Fibroblast of lung (primary cell): ENCODE data around the gene METAP2. TPM values are rescaled to one million over a fixed set of nuclear protein-coding genes. Genes with fewer than 3 reads are reported as not detected.
A peak's percentile ranks its signal among the peaks of the same experiment; 100 is the strongest.

ENCODE experiments used
- DNase-seq, 2 donors: peaks; one replicate each; pipeline versions ENCODE4 v3.0.0 to v3.0.0-alpha.2; 2010; ENCODE audit warnings: low read depth in 2 of 2
- H2AFZ ChIP-seq: 2 replicates; pipeline ENCODE4 v1.5.1; 2012; ENCODE audit warnings: low read length, control low read depth, inconsistent platforms
- H3K27ac ChIP-seq: 2 replicates; pipeline ENCODE4 v1.5.1; 2011; ENCODE audit warnings: low read length, control low read depth; ENCODE audit not compliant: insufficient read depth
- H3K27me3 ChIP-seq: 2 replicates; pipeline ENCODE4 v1.5.1; 2011; ENCODE audit warnings: mild to moderate bottlenecking, low read length; ENCODE audit not compliant: control insufficient read depth, insufficient read depth
- H3K36me3 ChIP-seq: 2 replicates; pipeline ENCODE4 v1.5.1; 2011; ENCODE audit warnings: low read length; ENCODE audit not compliant: control insufficient read depth, insufficient read depth
- H3K4me1 ChIP-seq: 2 replicates; pipeline ENCODE4 v1.5.1; 2011; ENCODE audit warnings: low read length; ENCODE audit not compliant: control insufficient read depth, insufficient read depth; ENCODE audit errors: extremely low read depth
- H3K4me2 ChIP-seq: 2 replicates; pipeline ENCODE4 v1.5.1; 2011; ENCODE audit warnings: low read length, control low read depth; ENCODE audit not compliant: insufficient read depth; ENCODE audit errors: extremely low read depth
- H3K4me3 ChIP-seq, 4 experiments: fragments of 200-600 bp in 1 of 4; sonication (generic) in 1 of 4; replicated peaks in 1 of 4; 2 replicates each; pipeline ENCODE4 v1.5.1; 2011 to 2016; ENCODE audit warnings: low read length in 4 of 4, low read depth in 3 of 4, mild to moderate bottlenecking in 3 of 4, control low read depth in 2 of 4, inconsistent platforms in 1 of 4, mixed read lengths in 1 of 4; ENCODE audit not compliant: insufficient read depth in 1 of 4; ENCODE audit errors: control extremely low read depth in 1 of 4
- H3K79me2 ChIP-seq: 2 replicates; pipeline ENCODE4 v1.5.1; 2012; ENCODE audit warnings: mild to moderate bottlenecking, low read length, inconsistent platforms; ENCODE audit not compliant: control insufficient read depth, insufficient read depth
- H3K9ac ChIP-seq: 2 replicates; pipeline ENCODE4 v1.5.1; 2011; ENCODE audit warnings: mild to moderate bottlenecking, low read length, control low read depth; ENCODE audit not compliant: insufficient read depth
- H3K9me3 ChIP-seq: 2 replicates; pipeline ENCODE4 v1.5.1; 2012; ENCODE audit warnings: low read depth, low read length; ENCODE audit not compliant: control insufficient read depth, insufficient read depth
- H4K20me1 ChIP-seq: 2 replicates; pipeline ENCODE4 v1.5.1; 2011; ENCODE audit warnings: low read length; ENCODE audit not compliant: control insufficient read depth, insufficient read depth; ENCODE audit errors: extremely low read depth
- EZH2 ChIP-seq: IDR thresholded peaks from 2 replicates; pipeline ENCODE4 v1.5.1; 2012; ENCODE audit warnings: low read length, control low read depth, mild to moderate bottlenecking; ENCODE audit errors: missing control alignments
- polyA plus RNA-seq, 2 donors: library from polyadenylated mRNA; depleted of rRNA in 1 of 2; stranded (reverse) in 1 of 2; unstranded in 1 of 2; fragments of >200 nt; gene quantifications; 2 replicates each; pipeline ENCODE4 v1.2.1, GENCODE V29; 2011 to 2012; ENCODE audit warnings: missing spikeins in 1 of 2
- total RNA-seq: library from RNA; depleted of rRNA; stranded (reverse); fragments of >200 nt; gene quantifications from 2 replicates; pipeline ENCODE4 v1.2.1, GENCODE V29; 2014
- TF ChIP-seq, protein P1 (sequence below), 2 donors: IDR thresholded peaks in 1 of 2; conservative IDR thresholded peaks in 1 of 2; 1 replicate in 1 of 2; 2 replicates in 1 of 2; pipeline ENCODE4 v1.5.1; 2011 to 2012; ENCODE audit warnings: low read length in 2 of 2, control low read depth in 1 of 2, inconsistent platforms in 1 of 2, low read depth in 1 of 2, mild to moderate bottlenecking in 1 of 2

METAP2 gene
- total and polyA plus RNA-seq, 2 donors (not counting 1 experiment from before 2014, with no cell fraction given): 78.9 to 113 TPM

DNA sequence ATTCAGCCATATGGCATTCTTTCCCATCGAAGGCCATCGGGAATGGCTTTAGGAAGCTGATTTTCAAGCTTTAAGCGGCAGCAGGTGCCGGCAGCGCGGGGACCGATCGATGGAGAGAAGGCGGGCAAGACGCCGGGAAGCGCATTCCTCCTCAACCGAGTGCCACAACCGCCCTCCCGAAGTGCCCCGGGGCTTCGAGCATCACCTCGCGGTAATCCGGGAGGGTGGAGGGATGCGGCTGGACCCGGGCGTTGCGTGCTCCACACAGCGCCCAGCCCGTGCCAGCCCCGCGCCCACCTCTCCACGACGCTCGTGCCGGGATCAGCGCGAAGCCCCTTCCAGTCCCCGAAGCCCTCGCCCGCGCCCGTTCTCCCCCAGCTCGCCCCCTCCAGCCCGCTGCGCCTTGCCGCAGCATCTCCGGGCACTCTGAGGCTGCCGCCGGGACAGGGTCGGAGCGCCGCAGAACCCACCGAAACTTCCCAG, 74.1 kb downstream of the METAP2 start:
- Histone ChIP-seq H3K9ac (peak overlapping the region; percentile 88), H2AFZ (peak overlapping the region; percentile 64), H3K4me3 (peak overlapping the region; percentile 49 to 83 (median 74)), H3K27ac (peak overlapping the region; percentile 93), H3K4me2 (peak overlapping the region; percentile 78), H4K20me1 (no peaks in the 10 kb centered on the region), H3K36me3 (no peaks in the 10 kb centered on the region), H3K27me3 (peaks cover 8% of the 10 kb centered on the region), H3K4me1 (peaks cover 3% of the 10 kb centered on the region), H3K79me2 (peaks cover 7% of the 10 kb centered on the region), H3K9me3 (no peaks in the 10 kb centered on the region)
- DNase-seq: no peak
- TF ChIP-seq, protein P1, sequence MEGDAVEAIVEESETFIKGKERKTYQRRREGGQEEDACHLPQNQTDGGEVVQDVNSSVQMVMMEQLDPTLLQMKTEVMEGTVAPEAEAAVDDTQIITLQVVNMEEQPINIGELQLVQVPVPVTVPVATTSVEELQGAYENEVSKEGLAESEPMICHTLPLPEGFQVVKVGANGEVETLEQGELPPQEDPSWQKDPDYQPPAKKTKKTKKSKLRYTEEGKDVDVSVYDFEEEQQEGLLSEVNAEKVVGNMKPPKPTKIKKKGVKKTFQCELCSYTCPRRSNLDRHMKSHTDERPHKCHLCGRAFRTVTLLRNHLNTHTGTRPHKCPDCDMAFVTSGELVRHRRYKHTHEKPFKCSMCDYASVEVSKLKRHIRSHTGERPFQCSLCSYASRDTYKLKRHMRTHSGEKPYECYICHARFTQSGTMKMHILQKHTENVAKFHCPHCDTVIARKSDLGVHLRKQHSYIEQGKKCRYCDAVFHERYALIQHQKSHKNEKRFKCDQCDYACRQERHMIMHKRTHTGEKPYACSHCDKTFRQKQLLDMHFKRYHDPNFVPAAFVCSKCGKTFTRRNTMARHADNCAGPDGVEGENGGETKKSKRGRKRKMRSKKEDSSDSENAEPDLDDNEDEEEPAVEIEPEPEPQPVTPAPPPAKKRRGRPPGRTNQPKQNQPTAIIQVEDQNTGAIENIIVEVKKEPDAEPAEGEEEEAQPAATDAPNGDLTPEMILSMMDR (conservative IDR thresholded peaks at IDR 0.05 in 1 of 2, IDR thresholded peaks at IDR 0.05 in 1 of 2; ENCODE audit: low read depth in 1 of 2, low read length in 2 of 2): no peak
- peak; percentile 40 for TF ChIP-seq EZH2

DNA sequence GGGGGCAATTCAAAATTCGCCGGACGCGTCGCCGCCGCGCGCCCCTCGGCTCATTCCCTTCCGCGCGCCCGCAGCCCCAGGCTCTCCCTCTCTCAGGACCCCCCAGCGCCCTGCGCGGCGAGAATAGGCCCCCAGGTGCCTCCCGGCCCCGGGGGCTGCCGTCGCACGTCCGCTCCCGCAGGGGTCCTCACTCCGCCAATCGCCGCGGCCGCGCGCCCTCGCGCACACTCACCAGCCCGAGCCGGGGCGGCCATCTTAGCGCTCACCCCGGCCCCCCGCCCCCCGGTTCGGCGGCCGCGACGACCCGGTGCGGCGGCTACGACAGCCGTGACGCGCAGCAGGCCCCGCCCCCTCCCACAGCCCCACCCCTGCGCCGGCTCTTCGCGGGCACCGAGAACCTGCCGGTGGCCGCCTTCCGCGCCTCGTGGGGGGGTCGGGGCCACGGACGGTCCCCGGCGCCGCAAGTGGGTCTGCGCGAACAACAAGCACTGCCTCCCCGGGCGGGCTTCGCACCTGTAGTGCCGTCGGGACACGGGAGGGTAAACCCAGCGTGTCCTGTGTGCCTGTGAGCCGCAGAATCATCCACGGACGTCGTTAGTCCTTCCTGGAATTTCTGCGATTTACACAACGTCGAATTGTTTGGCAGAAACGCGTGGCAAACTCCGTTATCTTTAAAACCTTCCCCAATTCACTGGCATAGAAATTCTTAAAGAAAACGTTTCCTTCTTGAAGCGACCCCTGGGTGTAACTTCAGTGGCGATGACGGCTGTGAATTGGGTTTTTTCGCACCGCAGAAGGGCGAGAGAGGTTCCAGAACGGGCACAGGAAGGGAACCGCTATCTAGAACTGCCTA, 74.8 kb downstream of the METAP2 start:
- H3K4me3 ChIP-seq: peak overlapping the region; percentile 49 to 83 (median 74)
- no peaks in the 10 kb centered on the region for H3K36me3 ChIP-seq
- DNase-seq: peak; percentile 17 to 18
- H3K27ac ChIP-seq: peak overlapping the region; percentile 93
- peak overlapping the region; percentile 80 for H3K4me2 ChIP-seq
- H3K9ac ChIP-seq: peak overlapping the region; percentile 88
- peaks cover 8% of the 10 kb centered on the region for H3K27me3 ChIP-seq
- H3K4me1 ChIP-seq: peaks cover 3% of the 10 kb centered on the region
- peaks cover 7% of the 10 kb centered on the region for H3K79me2 ChIP-seq
- no peaks in the 10 kb centered on the region for H4K20me1 ChIP-seq
- H2AFZ ChIP-seq: peak overlapping the region; percentile 94
- H3K9me3 ChIP-seq: no peaks in the 10 kb centered on the region
- no peak for TF ChIP-seq EZH2
- TF ChIP-seq, protein P1 (conservative IDR thresholded peaks at IDR 0.05 in 1 of 2, IDR thresholded peaks at IDR 0.05 in 1 of 2; ENCODE audit: low read depth in 1 of 2, low read length in 2 of 2): no peak

DNA sequence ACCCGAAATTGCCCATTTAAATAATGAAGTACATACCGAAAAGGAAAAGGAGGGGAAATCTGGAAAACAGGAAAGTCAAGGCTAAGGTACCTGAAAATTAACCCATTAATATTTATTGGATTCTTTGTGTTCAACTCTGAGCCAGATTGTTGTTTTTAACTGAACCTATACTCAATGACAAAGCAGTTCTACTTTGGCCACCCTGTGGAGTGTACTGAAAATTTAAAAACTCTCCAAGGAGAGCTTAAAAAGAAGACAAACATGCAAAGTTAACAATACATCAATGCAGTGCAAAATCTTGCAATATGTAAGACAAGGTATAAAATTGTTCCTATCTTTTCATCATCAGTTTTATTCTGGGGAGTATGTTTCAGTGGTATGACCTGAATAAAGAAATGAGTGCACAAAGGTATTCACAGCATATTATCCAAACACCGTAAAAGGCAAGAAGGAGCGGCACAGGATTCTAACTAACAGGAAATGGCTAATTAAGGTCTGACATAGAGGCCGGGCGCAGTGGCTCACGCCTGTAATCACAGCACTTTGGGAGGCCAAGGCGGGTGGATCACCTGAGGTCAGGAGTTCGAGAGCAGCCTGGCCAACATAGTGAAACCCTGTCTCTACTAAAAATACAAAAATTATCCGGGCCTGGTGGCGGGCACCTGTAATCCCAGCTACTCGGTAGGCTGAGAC, 75.6 kb downstream of the METAP2 start:
- H2AFZ ChIP-seq: no peak overlapping the region

More for the DNA sequence above, 75.6 kb downstream of the METAP2 start:
- no peaks in the 10 kb centered on the region for H3K36me3 ChIP-seq
- no peak for DNase-seq
- TF ChIP-seq, protein P1 (conservative IDR thresholded peaks at IDR 0.05 in 1 of 2, IDR thresholded peaks at IDR 0.05 in 1 of 2; ENCODE audit: low read depth in 1 of 2, low read length in 2 of 2): no peak
- no peak for TF ChIP-seq EZH2
- no peak overlapping the region for H3K4me2 ChIP-seq
- H3K4me3 ChIP-seq: peak overlapping the region in 1 of 4 experiments; percentile 78
- H3K4me1 ChIP-seq: peaks cover 3% of the 10 kb centered on the region
- no peaks in the 10 kb centered on the region for H3K9me3 ChIP-seq
- H3K79me2 ChIP-seq: peaks cover 7% of the 10 kb centered on the region
- H3K27me3 ChIP-seq: peaks cover 8% of the 10 kb centered on the region
- H4K20me1 ChIP-seq: no peaks in the 10 kb centered on the region
- H3K9ac ChIP-seq: no peak overlapping the region
- H3K27ac ChIP-seq: no peak overlapping the region
